ENCODE results near the gene CLIC4.

- TF ChIP-seq CTCF (IDR thresholded peaks at IDR 0.05) (no peak), POLR2A (IDR thresholded peaks at IDR 0.05) (no peak)
These were observed 17.6 kb upstream of the CLIC4 start for GRCh38 chr1:24727501-24728216.

Data from Peyer's patch (tissue), 4 donors.